Stimulated activated CD4-positive, alpha-beta T cell treated with anti-CD3 and anti-CD28 coated beads, Interleukin-1b, Interleukin-23, amount 100 ng/mL, for 48 hours (primary cell): ENCODE data around the gene CHST12.
A peak's percentile ranks its signal among the peaks of the same experiment; 100 is the strongest.
"Not testable (repeated sequence)": the region's sequence is repeated elsewhere in the genome, so short reads cannot be mapped to it uniquely, and the experiment has no call there.

Source experiments
- DNase-seq: peaks from one replicate; pipeline ENCODE4 v3.0.0-alpha.2; 2020

CHST12 gene

DNA sequence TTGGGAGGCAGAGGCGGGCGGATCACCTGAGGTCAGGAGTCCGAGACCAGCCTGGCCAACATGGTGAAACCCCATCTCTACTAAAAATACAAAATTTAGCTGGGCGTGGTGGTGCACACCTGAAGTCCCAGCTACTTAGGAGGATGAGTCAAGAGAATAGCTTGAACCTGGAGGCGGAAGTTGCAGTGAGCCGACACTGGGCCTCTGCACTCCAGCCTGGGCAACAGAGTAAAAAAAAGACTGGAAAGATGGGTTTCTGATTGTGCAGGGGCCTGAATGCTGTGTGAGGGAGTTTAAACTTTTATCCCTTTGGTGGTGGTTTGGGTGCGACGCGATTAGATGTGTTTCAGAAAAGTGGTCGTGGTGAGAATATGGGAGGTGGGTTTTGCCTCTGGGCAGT, 1.8 kb downstream of the CHST12 start:
- no peak for DNase-seq

DNA sequence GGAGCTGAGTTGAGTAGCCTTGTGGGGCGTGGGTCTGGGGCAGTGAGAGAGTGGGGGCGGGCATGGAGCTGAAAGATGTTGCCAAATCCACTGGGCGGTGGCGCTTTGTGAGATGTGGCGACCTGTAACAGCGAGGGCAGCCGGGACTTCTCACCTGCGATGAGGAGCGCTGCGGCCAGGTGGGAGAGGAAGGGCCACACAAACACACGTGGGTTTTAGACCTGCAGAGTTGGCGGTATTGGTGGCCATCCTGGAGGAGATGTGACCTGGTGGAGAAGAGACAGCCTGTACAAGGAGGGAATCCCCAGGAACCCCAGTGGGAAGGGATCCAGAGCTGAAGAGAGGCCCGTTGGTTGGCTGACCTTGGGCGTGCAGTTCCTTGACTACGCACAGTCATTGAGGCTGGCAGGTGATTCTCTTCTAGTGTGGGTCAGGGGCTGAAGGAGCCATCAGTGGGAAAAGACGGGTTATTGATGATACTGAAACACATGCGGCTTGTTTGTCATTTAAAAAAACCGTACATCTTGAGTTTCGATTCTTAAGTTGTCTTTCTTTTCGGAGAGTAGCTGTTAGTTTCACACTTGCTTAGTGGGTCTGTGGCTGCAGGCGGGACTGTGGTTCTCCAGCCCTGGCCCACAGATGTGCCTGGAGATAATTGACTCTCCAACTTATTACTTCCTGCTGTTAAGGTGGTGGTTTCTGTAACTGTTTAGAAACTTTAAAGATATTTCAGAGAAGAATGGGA, 2.4 kb downstream of the CHST12 start:
- peak; percentile 72 for DNase-seq

DNA sequence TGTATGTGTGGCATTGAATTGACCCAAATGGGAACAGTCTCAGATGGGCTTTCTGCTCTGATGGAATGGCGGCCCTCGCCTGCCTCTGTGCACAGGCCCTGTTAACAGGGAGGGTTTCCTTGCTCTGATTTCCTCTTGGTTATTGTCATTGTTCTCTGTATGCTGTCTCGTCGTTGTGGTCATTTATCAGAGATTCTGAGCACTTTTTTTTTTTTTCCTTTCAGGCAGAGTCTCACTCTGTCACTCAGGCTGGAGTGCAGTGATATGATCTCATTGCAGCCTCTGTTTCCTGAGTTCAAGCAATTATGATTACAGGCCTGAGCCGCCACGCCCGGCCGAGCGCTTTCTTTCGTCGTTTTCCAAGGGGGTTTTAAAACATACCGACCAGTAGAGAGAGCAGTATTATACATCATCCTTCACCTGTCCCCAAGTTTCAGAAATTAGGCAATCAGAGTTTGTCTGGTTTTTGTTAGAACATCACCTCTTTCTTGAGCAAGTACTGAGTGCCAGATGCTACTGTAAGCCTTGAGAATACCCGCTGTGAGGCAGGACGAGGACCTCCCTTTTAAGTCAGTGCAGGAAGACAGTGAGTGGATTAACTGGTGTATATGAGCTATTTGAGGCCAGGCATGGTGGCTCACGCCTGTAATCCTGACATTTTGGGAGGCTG, 6.5 kb downstream of the CHST12 start:
- DNase-seq = no peak

DNA sequence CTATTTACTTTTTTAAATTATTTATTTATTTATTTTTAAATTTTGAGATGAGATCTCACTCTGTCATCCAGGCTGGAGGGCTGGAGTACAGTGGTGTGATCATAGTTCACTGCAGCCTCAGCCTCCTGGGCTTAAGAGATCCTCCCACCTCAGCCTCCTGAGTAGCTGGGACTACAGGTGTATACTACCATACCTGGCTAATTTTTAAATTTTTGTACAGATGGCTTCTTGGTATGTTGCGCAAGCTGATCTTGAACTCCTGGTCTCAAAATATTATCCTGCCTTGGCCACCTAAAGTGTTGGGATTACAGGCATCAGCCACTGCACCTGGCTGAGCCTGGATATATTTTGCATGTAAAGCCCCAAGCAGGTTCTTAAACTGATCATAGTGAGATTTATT, 7.6 kb downstream of the CHST12 start:
- DNase-seq = no peak

DNA sequence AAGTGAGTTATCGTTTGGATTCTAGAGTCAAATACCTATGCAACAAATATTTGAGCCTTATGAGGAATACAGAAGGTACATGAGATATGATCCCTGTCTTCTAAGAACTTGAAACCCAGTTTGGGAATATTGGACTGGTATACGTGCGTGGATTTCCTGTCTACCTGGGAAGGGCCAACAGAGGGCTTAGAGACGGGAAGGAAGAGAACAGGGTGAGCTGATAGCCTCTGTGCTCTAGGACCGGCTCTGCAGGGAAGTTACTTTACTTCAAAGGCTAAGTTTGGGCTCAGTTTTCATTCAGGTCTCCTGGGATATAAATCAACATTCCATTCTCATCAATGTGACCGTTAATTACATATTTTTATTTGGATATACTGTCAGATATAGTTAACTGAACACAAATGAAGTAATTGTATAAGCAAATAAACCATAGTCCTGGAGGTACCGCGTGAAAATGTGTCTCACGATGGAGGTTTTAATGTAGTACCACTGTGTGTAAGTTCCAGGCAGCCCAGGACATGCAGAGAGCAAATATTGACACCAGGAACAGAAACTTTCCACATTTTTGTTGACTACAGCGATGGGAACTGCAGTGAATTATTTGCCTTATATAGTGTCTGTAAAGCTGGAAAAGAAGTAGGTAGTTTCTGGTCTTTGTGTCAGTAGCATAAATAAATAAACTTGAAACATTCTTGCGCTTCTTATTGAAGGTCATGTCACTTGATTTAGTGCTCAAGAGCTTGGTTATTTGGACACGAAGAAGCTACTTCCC, 8.6 kb downstream of the CHST12 start:
- DNase-seq = no peak

DNA sequence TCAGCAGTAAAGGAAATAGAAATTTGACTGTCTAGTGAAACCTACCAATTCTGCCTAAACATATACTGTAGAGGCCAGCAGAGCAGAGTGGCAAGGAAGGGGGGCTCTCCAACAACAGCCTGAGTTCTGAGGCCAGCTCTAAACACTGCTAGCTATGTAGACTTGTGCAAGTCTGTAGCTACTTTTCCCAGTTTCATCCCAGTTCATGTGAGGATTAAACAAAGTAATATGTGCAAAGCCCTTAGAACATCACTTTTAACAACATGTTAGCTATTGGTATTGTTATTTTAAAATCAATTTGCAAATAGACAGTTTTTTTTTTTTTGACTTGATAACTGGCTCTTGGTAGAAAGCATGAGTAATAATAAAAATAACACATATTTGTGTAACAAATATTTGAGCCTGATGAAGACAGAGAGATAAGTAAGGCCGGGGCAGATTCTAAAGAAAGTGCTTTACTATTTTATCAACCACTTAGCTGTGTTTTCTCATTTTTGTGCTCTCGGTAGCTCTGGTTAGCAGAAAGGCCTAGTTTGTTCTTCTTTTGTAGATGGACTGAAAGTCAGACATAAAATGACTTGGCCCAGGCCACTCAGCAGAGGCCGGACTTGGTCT, 9.3 kb downstream of the CHST12 start:
- no peak for DNase-seq

DNA sequence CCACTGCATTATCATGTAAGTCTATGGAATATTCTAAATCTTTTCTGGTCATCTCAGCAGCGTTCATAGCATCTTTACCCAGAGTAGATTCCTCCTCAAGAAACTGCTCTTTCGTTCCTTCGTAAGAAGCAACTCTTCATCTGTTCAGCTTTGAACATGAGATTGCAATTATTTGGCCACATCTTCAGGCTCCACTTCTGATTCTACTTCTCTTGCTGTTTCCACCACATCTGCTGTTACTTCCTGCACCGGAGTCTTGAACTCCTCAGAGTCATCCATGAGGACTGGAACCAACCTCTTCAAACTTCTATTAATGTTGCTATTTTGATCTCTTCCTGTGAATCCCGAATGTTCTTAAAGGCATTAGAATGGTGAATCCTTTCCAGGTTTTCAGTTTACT, 12.7 kb downstream of the CHST12 start:
- no peak for DNase-seq

DNA sequence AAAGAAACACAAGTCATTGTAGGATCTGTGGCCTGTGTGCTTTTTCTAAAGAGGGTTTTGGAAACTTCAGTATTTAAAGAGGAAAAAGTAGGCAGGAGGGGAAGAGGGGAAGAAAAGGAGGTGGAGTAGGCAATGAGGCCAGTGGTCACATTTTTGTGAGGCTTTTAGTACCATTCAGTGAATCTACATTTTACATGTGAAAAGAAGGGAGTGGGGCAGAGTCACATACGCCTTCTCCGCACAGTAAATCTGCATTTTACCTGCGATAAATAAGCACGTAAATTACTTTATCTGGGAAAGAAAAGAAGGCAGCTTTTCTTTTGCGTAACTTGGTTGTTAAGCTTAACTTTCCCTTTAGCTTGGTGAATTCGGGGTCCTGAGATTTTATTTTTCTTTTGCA, 13.2 kb downstream of the CHST12 start:
- DNase-seq = no peak

DNA sequence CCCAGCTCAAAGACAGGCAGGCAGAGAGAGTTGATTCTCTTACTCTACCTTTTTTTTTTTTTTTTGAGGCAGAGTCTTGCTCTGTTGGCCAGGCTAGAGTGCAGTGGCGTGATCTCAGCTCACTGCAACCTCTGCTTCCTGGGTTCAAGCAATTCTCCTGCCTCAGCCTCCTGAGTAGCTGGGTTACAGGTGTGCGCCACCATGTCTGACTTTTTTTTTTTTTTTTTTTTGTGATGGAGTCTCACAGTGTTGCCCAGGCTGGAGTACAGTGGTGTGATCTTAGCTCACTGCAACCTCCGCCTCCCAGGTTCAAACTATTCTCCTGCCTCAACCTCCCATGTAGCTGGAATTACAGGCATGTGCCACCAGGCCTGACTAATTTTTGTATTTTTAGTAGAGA, 13.8 kb downstream of the CHST12 start:
- DNase-seq = not testable (repeated sequence)

DNA sequence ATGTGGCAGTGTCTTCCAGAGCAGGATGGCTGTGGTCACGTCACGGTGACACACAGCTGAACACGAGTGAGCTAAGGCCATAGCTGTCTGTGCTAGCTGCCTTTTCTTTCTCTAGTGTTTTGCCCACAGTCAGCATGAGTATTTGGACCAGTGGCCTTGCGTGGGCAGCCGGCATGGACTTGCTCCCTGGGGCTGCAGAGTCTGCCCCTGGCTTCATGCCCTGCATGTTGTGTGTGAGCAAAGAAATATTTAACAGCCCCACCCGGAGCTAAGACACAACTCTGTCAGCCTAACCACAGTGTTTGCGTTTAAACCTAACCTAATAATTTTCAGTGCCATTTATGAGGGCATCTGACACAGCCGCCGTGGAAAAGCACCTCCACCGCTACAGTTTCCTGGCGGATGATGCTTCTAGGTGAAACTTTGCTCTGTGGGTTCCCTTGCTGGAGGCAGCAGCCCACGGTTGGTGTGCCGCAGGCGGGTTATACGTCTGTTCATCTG, 14.6 kb downstream of the CHST12 start:
- DNase-seq = peak; percentile 39

DNA sequence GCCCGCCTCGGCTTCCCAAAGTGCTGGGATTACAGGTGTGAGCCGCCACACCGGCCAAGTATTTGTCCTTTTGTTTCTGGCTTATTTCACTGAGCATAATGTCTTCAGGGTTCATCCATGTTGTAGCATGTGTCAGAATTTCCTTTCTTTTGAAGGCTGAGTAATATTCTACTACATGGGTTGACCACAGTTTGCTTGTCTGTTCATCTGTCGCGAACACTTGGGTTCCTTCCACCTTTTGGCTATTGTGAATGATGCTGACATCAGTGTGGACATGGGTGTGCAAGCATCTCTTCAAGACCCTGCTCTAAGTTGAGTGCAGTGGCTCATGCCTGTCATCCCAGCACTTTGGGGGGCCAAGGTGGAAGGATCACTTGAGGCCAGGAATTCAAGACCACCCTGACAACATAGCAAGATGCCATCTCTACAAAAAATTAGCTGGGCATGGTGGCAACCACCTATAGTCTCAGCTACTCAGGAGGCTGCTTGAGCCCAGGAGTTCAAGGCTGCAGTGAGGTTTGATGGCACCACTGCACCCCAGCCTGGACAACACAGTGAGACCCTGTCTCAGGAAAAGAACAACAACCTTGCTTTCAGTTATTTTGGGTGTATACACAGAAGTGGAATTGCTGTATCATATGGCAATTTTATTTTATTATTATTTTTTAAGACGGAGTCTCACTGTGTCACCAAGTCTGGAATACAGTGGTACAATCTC, 17.0 kb downstream of the CHST12 start:
- no peak for DNase-seq

DNA sequence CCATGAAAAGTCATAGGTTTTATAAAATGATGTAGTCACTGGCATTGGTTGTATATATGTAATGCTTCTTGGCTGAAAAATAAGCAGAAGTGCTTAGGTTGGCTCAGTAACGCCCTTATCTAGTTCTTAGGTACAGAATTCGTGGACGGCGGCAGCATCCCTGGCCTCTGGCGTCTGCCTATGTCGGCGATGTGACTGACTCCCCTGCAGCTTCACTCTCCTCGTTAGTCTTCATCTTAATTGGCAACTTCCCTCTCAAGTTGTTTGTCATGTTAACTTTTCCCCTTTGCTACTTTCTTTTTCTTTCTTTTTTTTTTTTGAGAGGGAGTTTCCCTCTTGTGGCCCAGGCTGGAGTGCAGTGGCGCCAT, 18.5 kb downstream of the CHST12 start:
- no peak for DNase-seq

DNA sequence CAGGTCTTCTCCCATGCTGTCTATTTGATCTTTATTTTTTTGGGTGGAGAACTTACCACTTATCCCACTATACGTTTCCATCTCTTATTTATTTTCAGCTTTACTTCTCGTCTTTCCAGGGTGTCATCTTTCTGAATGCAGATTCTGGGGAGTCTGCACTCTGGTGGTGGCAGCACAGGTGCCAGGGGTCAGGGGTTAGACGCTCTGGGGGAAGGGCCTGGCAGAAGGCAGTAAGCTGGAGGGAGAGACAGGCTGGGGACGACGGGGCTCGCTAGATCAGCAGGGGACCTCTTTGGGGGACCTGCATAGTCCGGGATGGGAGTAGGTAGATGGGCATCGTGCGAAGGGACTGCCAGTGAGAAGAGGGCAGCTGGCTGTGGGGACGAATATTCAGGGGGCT, 22.3 kb downstream of the CHST12 start:
- no peak for DNase-seq

DNA sequence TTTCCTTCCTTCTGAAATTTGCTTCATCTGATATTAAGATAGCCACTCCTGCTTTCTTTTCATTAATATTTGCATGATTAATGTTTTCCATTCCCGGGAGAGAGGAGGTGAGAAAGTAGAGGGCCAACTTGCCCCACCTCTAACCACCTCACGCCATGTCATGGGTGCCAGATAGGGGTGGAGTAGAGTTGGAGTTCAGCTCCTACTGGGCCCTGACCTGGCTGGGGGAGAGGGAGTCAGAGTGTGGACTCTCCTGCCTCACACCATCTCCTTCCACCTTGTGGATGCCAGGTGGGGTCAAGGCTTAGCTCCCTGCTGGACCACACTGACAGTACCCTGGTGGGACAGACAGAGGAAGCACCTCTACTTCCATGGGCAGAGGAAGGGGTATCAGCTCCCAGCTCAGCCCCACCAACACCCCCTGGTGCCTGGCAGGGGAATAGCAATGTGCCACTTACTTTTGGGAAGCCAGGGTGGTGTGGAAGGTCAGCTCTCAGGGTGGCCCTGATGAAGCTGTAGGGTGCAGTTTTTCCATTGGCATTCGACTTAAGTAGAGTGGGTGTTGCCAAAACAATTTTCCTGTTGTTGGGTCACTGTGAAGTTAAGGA, 28.0 kb downstream of the CHST12 start:
- DNase-seq = peak; percentile 36

DNA sequence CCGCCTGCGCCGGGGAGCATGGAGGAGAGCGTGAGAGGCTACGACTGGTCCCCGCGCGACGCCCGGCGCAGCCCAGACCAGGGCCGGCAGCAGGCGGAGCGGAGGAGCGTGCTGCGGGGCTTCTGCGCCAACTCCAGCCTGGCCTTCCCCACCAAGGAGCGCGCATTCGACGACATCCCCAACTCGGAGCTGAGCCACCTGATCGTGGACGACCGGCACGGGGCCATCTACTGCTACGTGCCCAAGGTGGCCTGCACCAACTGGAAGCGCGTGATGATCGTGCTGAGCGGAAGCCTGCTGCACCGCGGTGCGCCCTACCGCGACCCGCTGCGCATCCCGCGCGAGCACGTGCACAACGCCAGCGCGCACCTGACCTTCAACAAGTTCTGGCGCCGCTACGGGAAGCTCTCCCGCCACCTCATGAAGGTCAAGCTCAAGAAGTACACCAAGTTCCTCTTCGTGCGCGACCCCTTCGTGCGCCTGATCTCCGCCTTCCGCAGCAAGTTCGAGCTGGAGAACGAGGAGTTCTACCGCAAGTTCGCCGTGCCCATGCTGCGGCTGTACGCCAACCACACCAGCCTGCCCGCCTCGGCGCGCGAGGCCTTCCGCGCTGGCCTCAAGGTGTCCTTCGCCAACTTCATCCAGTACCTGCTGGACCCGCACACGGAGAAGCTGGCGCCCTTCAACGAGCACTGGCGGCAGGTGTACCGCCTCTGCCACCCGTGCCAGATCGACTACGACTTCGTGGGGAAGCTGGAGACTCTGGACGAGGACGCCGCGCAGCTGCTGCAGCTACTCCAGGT, 29.7 kb downstream of the CHST12 start:
- no peak for DNase-seq

DNA sequence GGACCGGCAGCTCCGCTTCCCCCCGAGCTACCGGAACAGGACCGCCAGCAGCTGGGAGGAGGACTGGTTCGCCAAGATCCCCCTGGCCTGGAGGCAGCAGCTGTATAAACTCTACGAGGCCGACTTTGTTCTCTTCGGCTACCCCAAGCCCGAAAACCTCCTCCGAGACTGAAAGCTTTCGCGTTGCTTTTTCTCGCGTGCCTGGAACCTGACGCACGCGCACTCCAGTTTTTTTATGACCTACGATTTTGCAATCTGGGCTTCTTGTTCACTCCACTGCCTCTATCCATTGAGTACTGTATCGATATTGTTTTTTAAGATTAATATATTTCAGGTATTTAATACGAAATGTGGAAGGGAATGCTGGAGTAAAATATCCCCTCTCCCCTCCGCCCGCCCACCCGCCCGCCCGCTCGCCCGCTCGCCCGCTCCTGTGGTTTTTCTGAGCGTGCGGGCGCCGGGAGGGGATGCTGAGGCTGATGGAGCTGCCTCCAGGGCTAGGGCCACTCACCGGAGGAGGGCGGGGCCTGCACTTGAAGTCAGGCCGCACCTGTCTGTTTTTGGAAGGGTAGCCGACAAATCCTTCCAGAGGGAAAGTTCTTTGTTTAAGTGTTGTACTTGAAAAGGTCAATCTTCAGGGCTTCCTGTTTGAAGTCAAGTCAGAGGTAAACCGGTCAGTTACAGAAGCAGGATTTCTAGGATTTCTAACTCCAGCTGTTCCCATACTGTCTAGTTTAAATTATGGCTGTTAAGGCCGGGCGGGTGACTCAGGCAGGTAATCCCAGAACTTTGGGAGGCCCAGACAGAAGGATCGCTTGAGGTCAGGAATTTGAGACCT, 30.5 kb downstream of the CHST12 start:
- DNase-seq = no peak

DNA sequence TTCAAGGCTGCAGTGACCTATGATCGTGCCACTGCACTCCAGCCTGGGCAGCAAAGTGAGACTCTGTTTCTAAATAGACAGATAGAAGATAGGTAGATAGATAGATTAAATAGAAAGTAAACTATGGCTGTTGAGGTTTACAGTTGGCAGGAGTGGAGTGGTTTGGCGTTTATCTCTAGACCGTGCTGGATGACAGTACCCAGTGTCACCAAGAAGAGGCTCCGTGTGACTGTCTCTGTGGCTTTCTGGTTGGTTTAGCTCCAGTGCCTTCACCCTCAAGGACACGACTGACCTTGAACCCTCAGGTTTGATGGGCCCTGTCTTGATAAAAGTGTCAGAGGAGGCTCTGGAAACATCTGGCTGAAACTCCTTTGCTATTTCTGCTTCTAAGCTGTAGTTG, 31.7 kb downstream of the CHST12 start:
- DNase-seq = no peak

DNA sequence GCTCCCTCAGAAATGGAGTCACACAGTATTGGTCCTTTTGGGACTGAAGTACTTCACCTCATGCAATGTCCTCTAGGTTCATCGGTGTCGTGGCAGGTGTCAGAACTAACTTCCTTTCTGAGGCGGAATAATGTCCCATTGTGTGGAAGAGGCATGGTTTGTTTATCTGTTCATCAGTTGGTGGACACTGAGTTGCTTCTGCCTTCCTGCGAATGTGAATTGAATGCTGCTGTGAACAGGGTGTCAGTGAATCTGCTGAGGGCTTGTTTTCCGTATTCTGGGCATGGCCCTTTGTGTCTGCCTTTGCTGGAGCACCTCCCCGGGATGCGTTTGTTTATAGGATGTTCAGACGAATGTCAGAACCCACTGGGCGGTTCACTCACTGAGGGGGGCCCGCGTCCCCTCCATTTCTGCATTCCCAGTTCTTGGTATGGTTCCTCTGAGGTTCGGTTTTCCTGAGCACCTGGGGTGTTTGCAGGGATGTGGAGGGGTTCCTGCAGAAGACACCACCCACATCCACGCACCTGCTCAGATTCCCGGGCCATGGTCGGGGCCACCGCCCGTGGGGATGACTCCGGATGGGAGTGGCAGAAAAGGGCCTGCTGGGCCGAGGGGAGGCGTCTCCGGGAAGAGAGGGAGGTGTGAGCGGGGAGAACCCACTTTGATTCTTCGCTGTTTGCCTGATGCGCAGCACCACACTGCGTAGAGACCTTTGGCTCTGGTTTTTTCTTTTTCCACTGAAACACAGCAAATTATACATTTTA, 33.1 kb downstream of the CHST12 start:
- DNase-seq = no peak

DNA sequence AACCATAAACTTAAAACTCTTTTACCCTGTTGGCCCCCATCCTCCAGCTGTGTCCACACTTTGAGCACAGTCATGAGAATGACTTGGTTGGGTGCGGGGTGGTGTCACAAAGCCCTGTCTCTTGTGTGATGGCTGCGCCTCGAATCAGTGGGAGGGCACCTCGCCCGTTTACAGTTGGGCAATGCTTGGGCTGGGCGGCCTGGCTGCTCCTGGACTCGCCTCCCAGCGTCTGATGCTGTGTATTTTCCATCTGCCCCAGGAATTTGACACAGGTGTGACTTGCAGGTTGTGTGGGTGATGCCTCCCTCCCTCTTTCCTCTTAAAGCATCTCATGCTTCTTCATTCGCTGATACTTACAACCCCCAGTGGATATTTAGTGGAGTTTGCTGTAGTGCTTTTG, 33.7 kb downstream of the CHST12 start:
- DNase-seq = no peak
